Tibial nerve (tissue), 4 donors: ENCODE measurements around the gene TDRD3.

Source experiments
- EP300 ChIP-seq, 2 donors: sonication (generic); formaldehyde crosslinking; IDR thresholded peaks; one replicate each; pipeline ENCODE4 v1.6.1; 2017; ENCODE audit warnings: antibody characterized with exemption in 2 of 2, mild to moderate bottlenecking in 1 of 2
- POLR2A ChIP-seq, 2 donors: fragments of 450-650 bp; IDR thresholded peaks; one replicate each; pipeline ENCODE4 v1.6.1; 2017; ENCODE audit warnings: antibody characterized with exemption in 2 of 2, mild to moderate bottlenecking in 2 of 2, moderate library complexity in 2 of 2
- TF ChIP-seq, protein P1 (sequence below), 5 experiments: fragments of 200-600 bp in 3 of 5; fragments of 450-650 bp in 2 of 5; sonication (generic) in 3 of 5; IDR thresholded peaks; one replicate each; pipeline ENCODE4 v1.5.1; 2016 to 2019; ENCODE audit warnings: antibody characterized with exemption in 5 of 5, mild to moderate bottlenecking in 3 of 5, moderate library complexity in 2 of 5

DNA sequence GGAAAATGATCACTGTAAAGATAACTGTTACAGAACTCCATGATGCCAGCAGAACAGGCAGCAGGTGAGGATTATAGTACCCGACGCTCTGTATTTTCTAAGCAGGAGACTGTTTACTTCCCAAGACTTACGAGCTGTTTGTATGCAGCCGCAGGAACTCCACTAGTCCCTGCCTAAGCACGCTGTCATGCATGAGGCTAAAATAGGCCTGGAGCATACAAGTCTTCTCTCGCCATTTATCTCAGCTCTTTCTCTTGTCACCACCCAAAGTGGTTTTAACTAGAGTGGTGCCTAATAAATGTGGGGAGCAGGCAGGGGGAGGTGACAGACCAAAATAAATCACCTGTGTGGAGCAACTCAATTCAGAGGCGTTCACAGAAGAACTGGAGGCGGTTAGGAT is 175.8 kb downstream of the TDRD3 start:
- TF ChIP-seq, protein P1, sequence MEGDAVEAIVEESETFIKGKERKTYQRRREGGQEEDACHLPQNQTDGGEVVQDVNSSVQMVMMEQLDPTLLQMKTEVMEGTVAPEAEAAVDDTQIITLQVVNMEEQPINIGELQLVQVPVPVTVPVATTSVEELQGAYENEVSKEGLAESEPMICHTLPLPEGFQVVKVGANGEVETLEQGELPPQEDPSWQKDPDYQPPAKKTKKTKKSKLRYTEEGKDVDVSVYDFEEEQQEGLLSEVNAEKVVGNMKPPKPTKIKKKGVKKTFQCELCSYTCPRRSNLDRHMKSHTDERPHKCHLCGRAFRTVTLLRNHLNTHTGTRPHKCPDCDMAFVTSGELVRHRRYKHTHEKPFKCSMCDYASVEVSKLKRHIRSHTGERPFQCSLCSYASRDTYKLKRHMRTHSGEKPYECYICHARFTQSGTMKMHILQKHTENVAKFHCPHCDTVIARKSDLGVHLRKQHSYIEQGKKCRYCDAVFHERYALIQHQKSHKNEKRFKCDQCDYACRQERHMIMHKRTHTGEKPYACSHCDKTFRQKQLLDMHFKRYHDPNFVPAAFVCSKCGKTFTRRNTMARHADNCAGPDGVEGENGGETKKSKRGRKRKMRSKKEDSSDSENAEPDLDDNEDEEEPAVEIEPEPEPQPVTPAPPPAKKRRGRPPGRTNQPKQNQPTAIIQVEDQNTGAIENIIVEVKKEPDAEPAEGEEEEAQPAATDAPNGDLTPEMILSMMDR (IDR thresholded peaks at IDR 0.05): no peak
- TF ChIP-seq EP300 (IDR thresholded peaks at IDR 0.05) (no peak), POLR2A (IDR thresholded peaks at IDR 0.05) (no peak)
